HUES64 (cell line): ENCODE results near the gene ZHX3.

Experiments used
- H3K27ac ChIP-seq: 2 replicates; pipeline ENCODE4 v1.7.0; 2013; ENCODE audit warnings: low read depth, low read length, inconsistent platforms
- H3K27me3 ChIP-seq: 2 replicates; pipeline ENCODE4 v1.6.1; 2013; ENCODE audit warnings: mild to moderate bottlenecking, low read length; ENCODE audit not compliant: insufficient read depth
- H3K36me3 ChIP-seq: 2 replicates; pipeline ENCODE4 v1.6.1; 2013; ENCODE audit warnings: mild to moderate bottlenecking, low read length; ENCODE audit not compliant: insufficient read depth
- H3K4me1 ChIP-seq: 2 replicates; pipeline ENCODE4 v1.6.1; 2013; ENCODE audit warnings: mild to moderate bottlenecking, low read length, moderate library complexity; ENCODE audit not compliant: insufficient read depth
- H3K4me3 ChIP-seq: 2 replicates; pipeline ENCODE4 v1.5.1; 2013; ENCODE audit warnings: mild to moderate bottlenecking, low read length, moderate library complexity
- H3K9ac ChIP-seq: 2 replicates; pipeline ENCODE4 v1.6.1; 2013; ENCODE audit warnings: mild to moderate bottlenecking, low read depth, low read length
- H3K9me3 ChIP-seq: 2 replicates; pipeline ENCODE4 v1.6.1; 2013; ENCODE audit warnings: low read depth, low read length; ENCODE audit not compliant: insufficient read depth
- WGBS: fragments of 150-250, 120-280 bp; methylation state at CpG from one replicate; pipeline ENCODE4 v1.1.7; 2013; ENCODE audit warnings: missing lambda C conversion rate; 5-methylcytosine and 5-hydroxymethylcytosine counted together

ZHX3 gene

DNA sequence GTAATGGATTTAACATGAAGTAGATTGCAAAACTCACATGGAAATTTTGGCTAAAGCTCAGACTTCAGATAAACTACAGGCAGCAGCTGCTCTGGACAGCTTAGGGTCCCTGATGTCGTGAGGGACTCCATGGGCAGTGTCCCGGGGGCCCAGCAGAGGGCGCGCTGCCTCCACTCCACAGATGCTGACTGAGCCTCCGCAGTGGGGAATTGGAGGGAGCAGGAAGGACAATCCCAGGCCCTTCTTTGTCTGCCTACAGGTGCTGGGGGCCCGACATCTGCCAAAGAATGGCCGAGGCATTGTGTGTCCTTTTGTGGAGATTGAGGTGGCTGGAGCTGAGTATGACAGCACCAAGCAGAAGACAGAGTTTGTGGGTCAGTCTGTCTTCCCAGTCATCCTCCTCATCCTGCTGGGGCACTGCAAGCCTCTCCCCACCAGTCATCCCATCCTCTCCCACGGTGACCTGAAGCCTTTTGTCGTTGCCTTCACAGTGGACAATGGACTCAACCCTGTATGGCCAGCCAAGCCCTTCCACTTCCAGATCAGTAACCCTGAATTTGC lies 144.3 kb downstream of the ZHX3 start:
- H3K9ac ChIP-seq = no peak overlapping the region
- 50% methylated on average over 9 of the region's 9 CpGs for WGBS
- H3K27ac ChIP-seq = no peak overlapping the region
- H3K4me1 ChIP-seq = no peaks in the 10 kb centered on the region
- H3K36me3 ChIP-seq = peaks cover 94% of the 10 kb centered on the region
- no peaks in the 10 kb centered on the region for H3K9me3 ChIP-seq
- H3K4me3 ChIP-seq = no peak overlapping the region
- no peaks in the 10 kb centered on the region for H3K27me3 ChIP-seq

- H3K9ac ChIP-seq = no peak overlapping the region
- H3K27me3 ChIP-seq = no peaks in the 10 kb centered on the region
- H3K4me1 ChIP-seq = no peaks in the 10 kb centered on the region
- WGBS = 94% methylated on average over 18 of the region's 18 CpGs
- H3K9me3 ChIP-seq = no peaks in the 10 kb centered on the region
- H3K27ac ChIP-seq = no peak overlapping the region
- no peak overlapping the region for H3K4me3 ChIP-seq
- peaks cover 94% of the 10 kb centered on the region for H3K36me3 ChIP-seq
Measured at GRCh38 chr20:41172296-41173140, 145.0 kb downstream of the ZHX3 start.

DNA sequence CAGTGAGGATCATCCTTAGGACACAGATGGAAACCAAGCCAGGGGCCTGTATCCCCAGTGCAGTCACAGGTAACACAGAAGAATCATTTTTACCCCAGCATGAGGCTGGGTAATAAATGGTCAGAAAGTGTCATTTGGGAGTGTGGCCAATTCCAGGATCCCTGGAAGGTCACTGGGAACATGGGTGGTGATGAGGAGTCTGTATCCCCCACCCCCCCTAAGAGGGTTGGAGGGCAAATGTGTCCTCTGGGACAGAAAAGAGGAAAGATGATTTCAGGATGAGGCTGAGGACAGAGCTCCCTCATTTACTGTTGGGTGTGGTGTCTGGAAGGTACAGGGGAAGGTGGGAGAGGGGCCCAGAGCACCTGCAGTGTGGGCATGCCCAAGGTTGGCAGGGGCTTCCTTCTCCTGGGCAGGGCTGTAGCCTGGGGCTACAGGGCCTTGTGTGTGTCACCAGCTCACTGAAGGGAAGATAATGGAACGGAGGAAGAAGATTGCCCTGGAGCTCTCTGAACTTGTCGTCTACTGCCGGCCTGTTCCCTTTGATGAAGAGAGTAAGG lies 145.7 kb downstream of the ZHX3 start:
- H3K9me3 ChIP-seq = no peaks in the 10 kb centered on the region
- H3K27me3 ChIP-seq = no peaks in the 10 kb centered on the region
- H3K9ac ChIP-seq = no peak overlapping the region
- peaks cover 97% of the 10 kb centered on the region for H3K36me3 ChIP-seq
- H3K4me1 ChIP-seq = no peaks in the 10 kb centered on the region
- WGBS = 97% methylated on average over 3 of the region's 3 CpGs
- no peak overlapping the region for H3K4me3 ChIP-seq
- H3K27ac ChIP-seq = no peak overlapping the region

- H3K36me3 ChIP-seq = peaks cover 97% of the 10 kb centered on the region
- WGBS = 92% methylated on average over 6 of the region's 6 CpGs
- H3K4me1 ChIP-seq = no peaks in the 10 kb centered on the region
- no peak overlapping the region for H3K4me3 ChIP-seq
- H3K9me3 ChIP-seq = no peaks in the 10 kb centered on the region
- H3K27ac ChIP-seq = no peak overlapping the region
- H3K27me3 ChIP-seq = no peaks in the 10 kb centered on the region
- H3K9ac ChIP-seq = no peak overlapping the region
Measured at GRCh38 chr20:41170386-41171105, 147.0 kb downstream of the ZHX3 start.

- Histone ChIP-seq H3K4me3 (no peak overlapping the region), H3K27me3 (no peaks in the 10 kb centered on the region), H3K9ac (no peak overlapping the region), H3K27ac (no peak overlapping the region), H3K36me3 (peaks cover 97% of the 10 kb centered on the region), H3K4me1 (no peaks in the 10 kb centered on the region), H3K9me3 (no peaks in the 10 kb centered on the region)
- 96% methylated on average over 14 of the region's 14 CpGs for WGBS
Measured at GRCh38 chr20:41169791-41170351, 147.7 kb downstream of the ZHX3 start.

GRCh38 chr20:41169162-41169690 lies 148.3 kb downstream of the ZHX3 start:
- WGBS = 91% methylated on average over 9 of the region's 9 CpGs
- Histone ChIP-seq H3K4me3 (no peak overlapping the region), H3K9me3 (no peaks in the 10 kb centered on the region), H3K27ac (no peak overlapping the region), H3K36me3 (peaks cover 97% of the 10 kb centered on the region), H3K27me3 (no peaks in the 10 kb centered on the region), H3K4me1 (no peaks in the 10 kb centered on the region), H3K9ac (no peak overlapping the region)

DNA sequence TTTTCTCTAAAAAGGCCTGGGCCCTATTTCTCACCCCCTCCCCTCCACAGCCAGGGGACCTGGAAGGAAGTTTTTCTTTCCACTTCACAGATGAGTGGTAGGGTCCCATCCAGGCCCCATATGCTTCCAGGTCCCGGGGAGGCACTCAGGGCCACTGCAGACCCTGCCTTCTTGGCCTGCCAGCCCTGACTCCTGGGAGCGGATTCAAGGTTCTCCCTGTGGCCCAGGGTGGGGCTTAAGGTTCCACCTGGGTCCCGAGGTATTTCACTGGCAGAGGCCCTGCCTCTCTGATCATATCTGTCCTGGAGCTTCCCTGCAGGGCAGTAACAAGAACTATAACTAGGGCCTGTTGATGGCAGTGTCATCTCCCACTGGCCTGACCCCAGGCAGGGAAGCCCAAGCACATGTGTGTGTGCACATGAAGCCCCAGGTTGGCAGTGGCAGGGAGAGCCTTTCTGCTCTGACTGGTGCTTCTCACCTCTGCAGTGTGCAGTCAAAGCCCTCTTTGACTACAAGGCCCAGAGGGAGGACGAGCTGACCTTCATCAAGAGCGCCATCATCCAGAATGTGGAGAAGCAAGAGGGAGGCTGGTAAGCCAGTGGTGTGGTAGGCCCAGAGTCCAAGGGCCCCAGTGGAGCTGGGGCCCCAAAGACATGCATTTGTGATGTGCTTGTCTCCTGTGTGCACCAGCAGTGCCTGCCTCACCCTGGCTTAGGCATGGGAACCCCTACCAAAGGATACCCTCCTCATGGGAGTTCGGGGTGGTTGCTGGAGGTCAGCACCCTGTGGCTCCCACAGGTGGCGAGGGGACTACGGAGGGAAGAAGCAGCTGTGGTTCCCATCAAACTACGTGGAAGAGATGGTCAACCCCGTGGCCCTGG lies 149.0 kb downstream of the ZHX3 start:
- H3K4me1 ChIP-seq = no peaks in the 10 kb centered on the region
- H3K9me3 ChIP-seq = no peaks in the 10 kb centered on the region

DNA sequence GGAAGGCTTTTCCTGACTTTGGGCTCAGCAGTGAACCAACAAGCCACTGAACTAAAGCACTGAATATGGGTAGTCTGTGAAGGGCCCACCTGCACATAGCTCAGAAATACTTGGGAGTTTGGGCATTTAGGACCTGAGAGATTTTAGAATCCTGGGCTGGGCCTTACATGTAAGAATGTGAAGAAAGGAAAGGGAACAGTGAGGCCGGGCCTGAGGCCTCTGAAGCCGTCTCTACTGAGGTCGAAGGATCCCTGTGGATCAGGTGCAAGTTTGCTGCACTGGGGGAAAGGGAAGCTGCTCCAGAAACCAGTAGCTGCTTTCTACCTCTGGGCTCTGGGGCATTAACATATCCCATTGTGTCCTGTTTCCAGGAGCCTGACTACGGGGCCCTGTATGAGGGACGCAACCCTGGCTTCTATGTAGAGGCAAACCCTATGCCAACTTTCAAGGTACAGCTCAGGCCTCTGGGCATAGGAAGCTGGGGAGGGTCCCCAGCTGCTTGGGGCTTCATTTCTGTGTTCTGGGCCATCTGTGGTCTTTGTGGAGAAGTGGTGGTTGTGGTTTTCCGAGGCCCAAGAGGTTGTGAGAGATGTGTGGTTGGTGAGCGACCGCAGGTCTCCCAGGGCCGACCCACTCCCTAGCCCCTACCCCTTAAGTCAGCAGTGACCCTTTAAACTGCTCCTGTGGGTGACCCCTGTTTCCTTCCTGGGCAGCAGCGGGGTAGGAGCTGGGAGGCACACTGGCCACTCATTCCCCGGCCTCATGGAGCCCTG lies 149.9 kb downstream of the ZHX3 start:
- Histone ChIP-seq H3K4me1 (no peaks in the 10 kb centered on the region), H3K27me3 (no peaks in the 10 kb centered on the region), H3K4me3 (no peak overlapping the region), H3K9me3 (no peaks in the 10 kb centered on the region), H3K27ac (no peak overlapping the region), H3K9ac (no peak overlapping the region), H3K36me3 (peaks cover 98% of the 10 kb centered on the region)
- WGBS = 93% methylated on average over 11 of the region's 11 CpGs

More for the DNA sequence above, 149.0 kb downstream of the ZHX3 start:
- 94% methylated on average over 10 of the region's 10 CpGs for WGBS
- Histone ChIP-seq H3K9ac (no peak overlapping the region), H3K36me3 (peaks cover 97% of the 10 kb centered on the region), H3K27me3 (no peaks in the 10 kb centered on the region), H3K27ac (no peak overlapping the region), H3K4me3 (no peak overlapping the region)

DNA sequence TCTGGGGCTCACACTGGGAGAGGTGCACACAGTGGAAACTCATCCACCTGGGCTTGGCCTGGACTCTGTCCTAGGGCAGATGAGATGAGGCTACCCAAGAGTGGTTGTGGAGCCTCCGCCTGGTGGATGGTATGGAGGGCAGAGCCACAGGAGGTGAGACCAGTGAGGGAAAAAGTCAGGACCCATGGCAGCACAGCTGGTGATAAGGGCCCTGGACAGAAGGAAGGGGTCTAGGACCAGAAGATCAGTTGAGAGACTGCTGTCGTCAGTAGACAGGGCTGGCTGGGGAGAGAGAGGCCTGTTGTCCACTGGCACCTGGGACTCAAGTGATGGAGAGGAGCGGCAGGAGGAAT lies 150.4 kb downstream of the ZHX3 start:
- H3K4me1 ChIP-seq = no peaks in the 10 kb centered on the region
- peaks cover 98% of the 10 kb centered on the region for H3K36me3 ChIP-seq
- H3K9ac ChIP-seq = no peak overlapping the region
- no peak overlapping the region for H3K27ac ChIP-seq
- 96% methylated on average over 3 of the region's 3 CpGs for WGBS
- no peak overlapping the region for H3K4me3 ChIP-seq
- no peaks in the 10 kb centered on the region for H3K27me3 ChIP-seq
- no peaks in the 10 kb centered on the region for H3K9me3 ChIP-seq
